Stimulated activated CD4-positive, alpha-beta T cell treated with anti-CD3 and anti-CD28 coated beads, Interleukin-12 subunit alpha, Interleukin-12 subunit beta, amount 100 ng/mL, for 4 hours (primary cell): ENCODE measurements around the gene TRPC4.

Experiments
- DNase-seq: peaks from one replicate; pipeline ENCODE4 v3.0.0-alpha.2; 2020

The TRPC4 gene

GRCh38 chr13:37652596-37652995 is 217.0 kb downstream of the TRPC4 start:
- DNase-seq: no peak

- no peak for DNase-seq
Measured at GRCh38 chr13:37651891-37652290, 217.7 kb downstream of the TRPC4 start.

- DNase-seq: no peak
Measured at GRCh38 chr13:37648609-37649008, 221.0 kb downstream of the TRPC4 start.

GRCh38 chr13:37647031-37647650 is 222.4 kb downstream of the TRPC4 start:
- no peak for DNase-seq

GRCh38 chr13:37646531-37646930 is 223.0 kb downstream of the TRPC4 start:
- DNase-seq: no peak

GRCh38 chr13:37645181-37645740 is 224.3 kb downstream of the TRPC4 start:
- no peak for DNase-seq

- DNase-seq: no peak
Measured at GRCh38 chr13:37641391-37641790, 228.2 kb downstream of the TRPC4 start.

GRCh38 chr13:37640499-37640898 is 229.1 kb downstream of the TRPC4 start:
- no peak for DNase-seq

GRCh38 chr13:37636701-37637100 is 232.9 kb downstream of the TRPC4 start:
- no peak for DNase-seq

- no peak for DNase-seq
Measured at GRCh38 chr13:37632294-37632693, 237.3 kb downstream of the TRPC4 start.

GRCh38 chr13:37627428-37627827 is 242.1 kb downstream of the TRPC4 start:
- no peak for DNase-seq

- DNase-seq: no peak
Measured at GRCh38 chr13:37621811-37622361, 247.7 kb downstream of the TRPC4 start.

- no peak for DNase-seq
Measured at GRCh38 chr13:37618554-37618953, 251.0 kb downstream of the TRPC4 start.

GRCh38 chr13:37617173-37617572 is 252.4 kb downstream of the TRPC4 start:
- no peak for DNase-seq

GRCh38 chr13:37616131-37616530 is 253.4 kb downstream of the TRPC4 start:
- DNase-seq: no peak

- no peak for DNase-seq
Measured at GRCh38 chr13:37615276-37615675, 254.3 kb downstream of the TRPC4 start.

GRCh38 chr13:37613638-37614037 is 255.9 kb downstream of the TRPC4 start:
- no peak for DNase-seq

GRCh38 chr13:37613236-37613635 is 256.3 kb downstream of the TRPC4 start:
- no peak for DNase-seq

- no peak for DNase-seq
Measured at GRCh38 chr13:37608750-37609339, 260.7 kb downstream of the TRPC4 start.

- no peak for DNase-seq
Measured at GRCh38 chr13:37602733-37603381, 266.7 kb downstream of the TRPC4 start.

GRCh38 chr13:37601648-37602440 is 267.7 kb downstream of the TRPC4 start:
- no peak for DNase-seq

GRCh38 chr13:37599519-37599918 is 270.1 kb downstream of the TRPC4 start:
- no peak for DNase-seq

GRCh38 chr13:37598597-37598996 is 271.0 kb downstream of the TRPC4 start, which contains the start of gene POSTN:
Gene POSTN (minus strand): TSS chr13:37598768. CDS start chr13:37598726, 42 bp downstream.
- no peak for DNase-seq
